ENCODE measurements around the gene DQX1. TPM values are rescaled to one million over a fixed set of nuclear protein-coding genes. Genes with fewer than 3 reads are reported as not detected.

Gene DQX1
- polyA plus RNA-seq, 1 donor (not counting 4 experiments of a cell fraction or from before 2014, with no cell fraction given) = 5.9 TPM

- dilution Hi-C loops (cut with MboI; ENCODE audit: extremely low pct_ligation_motif_present, low sequenced_read_pairs) = no loop called here
- no peaks in the 10 kb centered on the region for H3K9me3 ChIP-seq (ENCODE audit: control insufficient read depth, low read depth, low read length)
- peak overlapping the region; percentile 56 for H3K4me2 ChIP-seq (ENCODE audit: control insufficient read depth, extremely low read depth, insufficient read depth, low read depth, low read length)
- DNase-seq (ENCODE audit: low read depth, low spot score) (no peak), FAIRE-seq (no peak)
- peak overlapping the region; percentile 62 for H3K9ac ChIP-seq (ENCODE audit: control insufficient read depth, extremely low read depth, insufficient read depth, low read length)
- H3K27ac ChIP-seq (ENCODE audit: control insufficient read depth, insufficient read depth, low read length) = peak overlapping the region; percentile 78
- TF ChIP-seq EZH2 (IDR thresholded peaks at IDR 0.05; ENCODE audit: low read length) = no peak
- TF ChIP-seq, protein P1, sequence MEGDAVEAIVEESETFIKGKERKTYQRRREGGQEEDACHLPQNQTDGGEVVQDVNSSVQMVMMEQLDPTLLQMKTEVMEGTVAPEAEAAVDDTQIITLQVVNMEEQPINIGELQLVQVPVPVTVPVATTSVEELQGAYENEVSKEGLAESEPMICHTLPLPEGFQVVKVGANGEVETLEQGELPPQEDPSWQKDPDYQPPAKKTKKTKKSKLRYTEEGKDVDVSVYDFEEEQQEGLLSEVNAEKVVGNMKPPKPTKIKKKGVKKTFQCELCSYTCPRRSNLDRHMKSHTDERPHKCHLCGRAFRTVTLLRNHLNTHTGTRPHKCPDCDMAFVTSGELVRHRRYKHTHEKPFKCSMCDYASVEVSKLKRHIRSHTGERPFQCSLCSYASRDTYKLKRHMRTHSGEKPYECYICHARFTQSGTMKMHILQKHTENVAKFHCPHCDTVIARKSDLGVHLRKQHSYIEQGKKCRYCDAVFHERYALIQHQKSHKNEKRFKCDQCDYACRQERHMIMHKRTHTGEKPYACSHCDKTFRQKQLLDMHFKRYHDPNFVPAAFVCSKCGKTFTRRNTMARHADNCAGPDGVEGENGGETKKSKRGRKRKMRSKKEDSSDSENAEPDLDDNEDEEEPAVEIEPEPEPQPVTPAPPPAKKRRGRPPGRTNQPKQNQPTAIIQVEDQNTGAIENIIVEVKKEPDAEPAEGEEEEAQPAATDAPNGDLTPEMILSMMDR (optimal IDR thresholded peaks at IDR 0.05 in 1 of 3, IDR thresholded peaks at IDR 0.05 in 1 of 3, conservative IDR thresholded peaks at IDR 0.05 in 1 of 3; ENCODE audit: extremely low read depth in 1 of 3, insufficient read depth in 2 of 3, low read length in 3 of 3) = no peak
- no peaks in the 10 kb centered on the region for H3K27me3 ChIP-seq (ENCODE audit: control insufficient read depth, extremely low read depth, insufficient read depth, low read length)
- H3K4me1 ChIP-seq (ENCODE audit: control insufficient read depth, extremely low read depth, insufficient read depth, low read length) = peaks cover 28% of the 10 kb centered on the region
- H3K79me2 ChIP-seq (ENCODE audit: control insufficient read depth, insufficient read depth, low read length) = peaks cover 31% of the 10 kb centered on the region
- H3K36me3 ChIP-seq (ENCODE audit: control insufficient read depth in 2 of 2, extremely low read depth in 1 of 2, insufficient read depth in 2 of 2, low read length in 2 of 2) = peaks cover 12 to 30% of the 10 kb centered on the region in 2 experiments
- H2AFZ ChIP-seq (ENCODE audit: control insufficient read depth, low read length) = no peak overlapping the region
- peak overlapping the region in 1 of 3 experiments; percentile 11 for H3K4me3 ChIP-seq (ENCODE audit: control insufficient read depth in 2 of 3, extremely low read depth in 1 of 3, insufficient read depth in 2 of 3, low read depth in 1 of 3, low read length in 3 of 3)
- no peaks in the 10 kb centered on the region for H4K20me1 ChIP-seq (ENCODE audit: control insufficient read depth, extremely low read depth, insufficient read depth, low read length)
- no peaks in the 10 kb centered on the region for H3K9me1 ChIP-seq (ENCODE audit: control insufficient read depth, extremely low read depth, insufficient read depth, low read length)
Measured at GRCh38 chr2:74524955-74525716, 895 bp downstream of the DQX1 start.

DNA sequence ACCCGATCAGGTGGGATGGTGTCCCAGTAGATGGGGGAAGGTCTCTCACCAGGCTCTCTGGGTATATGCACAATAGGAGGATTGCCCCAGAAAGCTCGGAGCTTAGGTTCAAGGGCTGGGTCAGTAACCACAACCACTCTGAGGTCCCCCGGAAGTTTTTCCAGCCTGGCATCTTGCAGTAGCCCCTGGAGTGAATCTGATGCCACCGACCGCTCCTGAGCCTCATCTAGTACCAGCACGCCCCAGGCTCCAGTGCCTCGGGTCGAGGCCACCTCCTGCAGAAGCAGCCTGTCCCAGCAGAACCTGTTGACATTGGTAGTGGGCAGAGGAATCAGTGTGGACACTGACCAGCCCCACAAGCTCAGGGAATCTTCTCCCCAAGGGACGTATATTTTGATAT is 2.0 kb downstream of the DQX1 start:
- H3K27me3 ChIP-seq (ENCODE audit: control insufficient read depth, extremely low read depth, insufficient read depth, low read length) = peaks cover 6% of the 10 kb centered on the region

More for the DNA sequence above, 2.0 kb downstream of the DQX1 start:
- no peak overlapping the region for H3K4me2 ChIP-seq (ENCODE audit: control insufficient read depth, extremely low read depth, insufficient read depth, low read depth, low read length)
- H3K9ac ChIP-seq (ENCODE audit: control insufficient read depth, extremely low read depth, insufficient read depth, low read length) = no peak overlapping the region
- H3K4me3 ChIP-seq (ENCODE audit: control insufficient read depth in 2 of 3, extremely low read depth in 1 of 3, insufficient read depth in 2 of 3, low read depth in 1 of 3, low read length in 3 of 3) = no peak overlapping the region
- dilution Hi-C loops (cut with MboI; ENCODE audit: extremely low pct_ligation_motif_present, low sequenced_read_pairs) = no loop called here
- peaks cover 12 to 30% of the 10 kb centered on the region in 2 experiments for H3K36me3 ChIP-seq (ENCODE audit: control insufficient read depth in 2 of 2, extremely low read depth in 1 of 2, insufficient read depth in 2 of 2, low read length in 2 of 2)
- H3K9me1 ChIP-seq (ENCODE audit: control insufficient read depth, extremely low read depth, insufficient read depth, low read length) = no peaks in the 10 kb centered on the region
- H3K27ac ChIP-seq (ENCODE audit: control insufficient read depth, insufficient read depth, low read length) = no peak overlapping the region
- no peak for TF ChIP-seq EZH2 (IDR thresholded peaks at IDR 0.05; ENCODE audit: low read length)
- TF ChIP-seq, protein P1 (optimal IDR thresholded peaks at IDR 0.05 in 1 of 3, IDR thresholded peaks at IDR 0.05 in 1 of 3, conservative IDR thresholded peaks at IDR 0.05 in 1 of 3; ENCODE audit: extremely low read depth in 1 of 3, insufficient read depth in 2 of 3, low read length in 3 of 3) = no peak
- peaks cover 28% of the 10 kb centered on the region for H3K4me1 ChIP-seq (ENCODE audit: control insufficient read depth, extremely low read depth, insufficient read depth, low read length)
- FAIRE-seq = no peak
- no peak for DNase-seq (ENCODE audit: low read depth, low spot score)
- no peaks in the 10 kb centered on the region for H3K9me3 ChIP-seq (ENCODE audit: control insufficient read depth, low read depth, low read length)
- H4K20me1 ChIP-seq (ENCODE audit: control insufficient read depth, extremely low read depth, insufficient read depth, low read length) = no peaks in the 10 kb centered on the region
- peaks cover 23% of the 10 kb centered on the region for H3K79me2 ChIP-seq (ENCODE audit: control insufficient read depth, insufficient read depth, low read length)
- no peak overlapping the region for H2AFZ ChIP-seq (ENCODE audit: control insufficient read depth, low read length)

All from keratinocyte (primary cell).